ENCODE data around the gene TEX54.

DNA sequence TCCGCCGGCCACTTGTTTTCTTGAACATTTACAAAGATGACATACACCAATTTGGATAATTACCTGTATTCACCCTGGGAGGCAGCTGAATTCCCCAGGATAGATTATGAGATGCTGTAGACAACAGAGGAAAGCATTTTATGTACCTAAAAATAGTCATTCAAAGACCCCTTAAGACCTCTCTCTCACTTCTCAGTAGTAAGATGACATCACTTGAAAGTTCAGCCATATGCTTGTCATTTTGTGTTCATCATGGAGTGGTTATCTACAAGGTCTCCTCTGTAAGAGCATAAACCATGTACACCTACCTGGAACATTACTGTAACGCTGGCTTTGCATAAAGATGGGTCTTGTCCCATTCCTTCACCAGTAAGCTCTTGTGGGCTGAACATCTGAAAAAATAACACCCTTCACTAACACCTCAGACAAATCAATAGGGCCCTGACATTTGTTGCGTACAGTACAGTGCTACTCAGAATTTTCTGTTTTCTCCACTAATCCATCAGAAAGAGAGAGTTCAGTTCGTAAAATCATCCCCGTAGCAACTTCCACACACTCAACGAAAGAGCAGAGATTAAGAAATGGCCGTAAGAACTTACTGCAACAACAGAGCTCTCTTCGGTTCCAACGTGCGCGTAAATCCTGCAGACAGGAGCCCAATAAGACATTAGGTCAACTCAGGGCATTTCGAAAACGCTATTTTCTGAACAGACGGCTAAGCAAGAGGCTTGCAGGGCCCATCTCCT lies 22.4 kb upstream of the TEX54 start:
- TF ChIP-seq, protein P1, sequence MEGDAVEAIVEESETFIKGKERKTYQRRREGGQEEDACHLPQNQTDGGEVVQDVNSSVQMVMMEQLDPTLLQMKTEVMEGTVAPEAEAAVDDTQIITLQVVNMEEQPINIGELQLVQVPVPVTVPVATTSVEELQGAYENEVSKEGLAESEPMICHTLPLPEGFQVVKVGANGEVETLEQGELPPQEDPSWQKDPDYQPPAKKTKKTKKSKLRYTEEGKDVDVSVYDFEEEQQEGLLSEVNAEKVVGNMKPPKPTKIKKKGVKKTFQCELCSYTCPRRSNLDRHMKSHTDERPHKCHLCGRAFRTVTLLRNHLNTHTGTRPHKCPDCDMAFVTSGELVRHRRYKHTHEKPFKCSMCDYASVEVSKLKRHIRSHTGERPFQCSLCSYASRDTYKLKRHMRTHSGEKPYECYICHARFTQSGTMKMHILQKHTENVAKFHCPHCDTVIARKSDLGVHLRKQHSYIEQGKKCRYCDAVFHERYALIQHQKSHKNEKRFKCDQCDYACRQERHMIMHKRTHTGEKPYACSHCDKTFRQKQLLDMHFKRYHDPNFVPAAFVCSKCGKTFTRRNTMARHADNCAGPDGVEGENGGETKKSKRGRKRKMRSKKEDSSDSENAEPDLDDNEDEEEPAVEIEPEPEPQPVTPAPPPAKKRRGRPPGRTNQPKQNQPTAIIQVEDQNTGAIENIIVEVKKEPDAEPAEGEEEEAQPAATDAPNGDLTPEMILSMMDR (IDR thresholded peaks at IDR 0.05) = no peak
- no peak for TF ChIP-seq POLR2A (IDR thresholded peaks at IDR 0.05)

Measured in breast epithelium (tissue), 3 donors.